Right lobe of liver (tissue), 4 donors: ENCODE data around the gene MMS19.

Source experiments
- POLR2A ChIP-seq: fragments of 450-650 bp; IDR thresholded peaks from one replicate; pipeline ENCODE4 v1.6.1; 2017; ENCODE audit warnings: antibody characterized with exemption, mild to moderate bottlenecking
- TF ChIP-seq, protein P1 (sequence below), 4 donors: fragments of 200-600 bp in 3 of 4; fragments of 450-650 bp in 1 of 4; IDR thresholded peaks; one replicate each; pipeline versions ENCODE4 v1.5.1 to v1.8.0; 2016 to 2022; ENCODE audit warnings: antibody characterized with exemption in 4 of 4, mild to moderate bottlenecking in 2 of 4
- donor health status: DM: no; HTN: no; CAD: no.
- donor health status: DM: no; HTN: no; CAD: no.
- donor health status: DM: no; HTN: yes; CAD: no.

- TF ChIP-seq, protein P1, sequence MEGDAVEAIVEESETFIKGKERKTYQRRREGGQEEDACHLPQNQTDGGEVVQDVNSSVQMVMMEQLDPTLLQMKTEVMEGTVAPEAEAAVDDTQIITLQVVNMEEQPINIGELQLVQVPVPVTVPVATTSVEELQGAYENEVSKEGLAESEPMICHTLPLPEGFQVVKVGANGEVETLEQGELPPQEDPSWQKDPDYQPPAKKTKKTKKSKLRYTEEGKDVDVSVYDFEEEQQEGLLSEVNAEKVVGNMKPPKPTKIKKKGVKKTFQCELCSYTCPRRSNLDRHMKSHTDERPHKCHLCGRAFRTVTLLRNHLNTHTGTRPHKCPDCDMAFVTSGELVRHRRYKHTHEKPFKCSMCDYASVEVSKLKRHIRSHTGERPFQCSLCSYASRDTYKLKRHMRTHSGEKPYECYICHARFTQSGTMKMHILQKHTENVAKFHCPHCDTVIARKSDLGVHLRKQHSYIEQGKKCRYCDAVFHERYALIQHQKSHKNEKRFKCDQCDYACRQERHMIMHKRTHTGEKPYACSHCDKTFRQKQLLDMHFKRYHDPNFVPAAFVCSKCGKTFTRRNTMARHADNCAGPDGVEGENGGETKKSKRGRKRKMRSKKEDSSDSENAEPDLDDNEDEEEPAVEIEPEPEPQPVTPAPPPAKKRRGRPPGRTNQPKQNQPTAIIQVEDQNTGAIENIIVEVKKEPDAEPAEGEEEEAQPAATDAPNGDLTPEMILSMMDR (IDR thresholded peaks at IDR 0.05), result no peak
- TF ChIP-seq POLR2A, result no peak
Observed at GRCh38 chr10:97510686-97511085, 12.5 kb upstream of the MMS19 start.
